GM18861 (cell line): ENCODE measurements around the gene RUBCNL.

ENCODE experiments used
- ATAC-seq: cut with Tn5 transposase; IDR thresholded peaks from one replicate; pipeline ENCODE4 v1.9.1; 2021; ENCODE audit not compliant: unreplicated experiment

The RUBCNL gene

GRCh38 chr13:46342538-46342937 lies 44.5 kb downstream of the RUBCNL start:
- ATAC-seq = no peak

- ATAC-seq = peak; percentile 70
Observed at GRCh38 chr13:46341112-46341711, 45.8 kb downstream of the RUBCNL start.

GRCh38 chr13:46340631-46341111 lies 46.4 kb downstream of the RUBCNL start:
- no peak for ATAC-seq

GRCh38 chr13:46340011-46340410 lies 47.0 kb downstream of the RUBCNL start:
- ATAC-seq = no peak

- ATAC-seq = peak; percentile 44
Observed at GRCh38 chr13:46339035-46339666, 47.9 kb downstream of the RUBCNL start.

- ATAC-seq = no peak
Observed at GRCh38 chr13:46337700-46338099, 49.4 kb downstream of the RUBCNL start.

DNA sequence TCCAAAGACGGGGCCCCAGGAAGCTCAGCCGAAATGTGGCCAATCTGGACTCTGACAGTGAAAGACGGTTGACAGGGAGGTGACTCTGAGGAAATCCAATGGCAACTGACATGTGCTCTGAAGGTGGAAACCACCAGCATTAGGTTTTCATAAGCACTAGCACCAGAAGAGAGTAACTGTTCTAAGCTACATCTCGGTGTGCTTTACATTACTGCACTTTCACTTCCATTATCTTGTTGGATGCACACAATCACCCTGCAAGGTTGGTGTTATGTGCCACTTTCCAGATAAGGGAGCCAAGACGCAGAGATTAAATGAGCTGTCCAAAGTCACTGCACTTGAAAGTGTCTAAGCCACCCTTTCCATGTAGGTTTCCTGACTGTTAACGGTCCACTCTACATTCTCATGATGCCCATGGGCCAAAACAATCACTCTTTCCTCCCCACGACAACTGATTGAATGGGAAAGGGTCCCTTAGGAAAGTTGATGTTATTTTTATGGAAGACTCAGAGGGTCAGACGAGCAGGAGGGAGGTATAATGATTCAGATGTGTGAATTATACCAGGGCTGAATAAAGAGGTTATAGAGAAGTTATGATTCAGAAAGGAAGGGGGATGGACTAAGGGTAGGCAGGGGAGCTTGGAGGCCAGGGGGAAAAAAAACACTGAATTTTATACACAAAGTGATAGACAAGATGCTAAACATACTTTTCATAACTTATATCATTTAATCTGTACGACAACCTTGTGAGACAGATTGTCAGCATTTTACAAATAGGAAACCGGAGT lies 52.8 kb downstream of the RUBCNL start:
- no peak for ATAC-seq

DNA sequence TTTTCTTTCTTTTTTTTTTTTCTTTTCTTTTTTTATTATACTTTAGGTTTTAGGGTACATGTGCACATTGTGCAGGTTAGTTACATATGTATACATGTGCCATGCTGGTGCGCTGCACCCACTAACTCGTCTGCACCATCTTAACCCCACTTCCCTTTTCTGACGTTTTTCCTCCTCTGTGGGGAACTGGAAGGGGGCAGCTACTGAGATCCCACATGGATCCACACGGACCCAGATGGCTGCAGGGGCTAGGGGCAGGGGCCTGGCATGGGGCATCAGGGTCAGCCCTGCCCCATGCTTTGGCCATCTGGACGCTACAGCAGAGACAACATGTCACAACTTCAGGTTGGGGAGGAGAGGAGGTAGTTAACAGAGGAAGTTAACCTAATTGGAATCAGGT lies 54.3 kb downstream of the RUBCNL start:
- ATAC-seq = no peak

DNA sequence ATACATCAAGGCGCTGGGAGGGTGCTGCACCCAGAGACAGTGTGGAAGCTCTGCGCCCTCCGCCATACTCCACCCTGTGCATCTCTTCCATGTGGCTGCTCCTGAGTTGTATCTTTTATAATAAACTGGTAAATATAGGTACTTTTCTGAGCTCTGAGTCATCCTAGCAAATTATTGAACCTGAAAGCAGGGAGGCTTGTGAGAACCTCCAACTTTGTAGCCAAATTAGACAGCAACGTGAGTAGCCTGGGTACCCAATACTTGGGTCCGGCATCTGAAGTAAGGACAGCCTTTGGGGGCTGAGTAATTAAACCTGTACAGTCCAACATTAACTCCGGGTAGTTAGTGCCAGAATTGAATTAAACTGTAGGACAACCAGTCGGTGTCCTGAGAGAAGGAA lies 57.4 kb downstream of the RUBCNL start:
- ATAC-seq = no peak

GRCh38 chr13:46327246-46327645 lies 59.8 kb downstream of the RUBCNL start:
- no peak for ATAC-seq

DNA sequence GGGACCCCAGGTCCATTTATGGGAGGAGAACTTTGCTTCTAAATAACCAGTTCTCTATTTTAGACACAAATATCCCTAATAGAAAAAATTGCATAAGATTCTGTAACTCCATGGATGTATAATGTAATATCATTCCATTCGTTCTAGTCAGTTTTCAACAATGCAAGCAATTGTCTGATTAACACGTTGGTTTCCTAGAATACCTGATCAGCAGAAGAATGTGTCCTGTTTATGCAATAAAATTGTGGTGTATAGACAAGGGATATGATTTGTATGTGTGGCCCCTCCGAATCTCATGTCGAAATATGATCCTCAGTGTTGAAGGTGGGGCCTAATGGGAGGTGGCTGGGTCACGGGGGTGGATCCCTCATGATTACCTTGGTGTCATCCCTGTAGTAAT lies 62.1 kb downstream of the RUBCNL start:
- ATAC-seq = no peak

GRCh38 chr13:46321494-46322225 lies 65.4 kb downstream of the RUBCNL start:
- ATAC-seq = no peak

- no peak for ATAC-seq
Observed at GRCh38 chr13:46320821-46321220, 66.2 kb downstream of the RUBCNL start.

GRCh38 chr13:46320406-46320805 lies 66.6 kb downstream of the RUBCNL start:
- no peak for ATAC-seq

DNA sequence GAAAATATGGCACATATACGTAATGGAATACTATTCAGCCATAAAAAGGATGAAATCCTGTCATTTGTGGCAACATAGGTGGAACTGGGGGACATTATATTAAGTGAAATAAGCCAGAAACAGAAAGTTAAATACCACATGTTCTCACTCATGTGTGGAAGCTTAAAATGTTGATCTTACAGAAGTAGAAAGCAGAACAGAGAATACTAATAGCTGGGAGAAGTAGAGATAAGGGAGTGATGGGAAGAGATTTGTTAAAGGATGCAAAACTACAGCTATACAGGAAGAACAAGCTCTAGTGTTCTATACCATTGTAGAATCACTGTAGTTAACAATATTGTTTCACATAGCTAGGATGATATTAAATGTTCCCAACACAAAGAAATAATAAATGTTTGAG lies 68.1 kb downstream of the RUBCNL start:
- no peak for ATAC-seq

DNA sequence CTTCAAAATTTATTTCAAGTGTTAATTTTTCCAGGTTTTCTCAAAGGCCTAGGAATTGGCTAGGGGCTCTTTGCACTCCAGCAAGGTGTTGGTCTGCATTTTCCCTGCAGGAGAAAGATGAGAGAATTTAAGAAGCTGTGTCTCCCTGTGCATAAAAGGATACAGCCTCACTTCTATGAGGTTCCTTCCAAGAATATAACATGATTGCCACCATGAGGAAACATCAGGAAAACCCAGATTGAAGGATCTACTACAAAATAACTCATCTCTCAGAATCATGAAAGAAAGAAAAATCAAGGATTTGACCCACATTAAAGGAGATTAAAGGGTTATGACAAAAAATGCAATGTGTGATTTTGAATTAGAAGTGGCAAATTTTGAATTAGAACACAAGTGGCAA lies 69.9 kb downstream of the RUBCNL start:
- no peak for ATAC-seq

- ATAC-seq = no peak
Observed at GRCh38 chr13:46315491-46316075, 71.5 kb downstream of the RUBCNL start.

- no peak for ATAC-seq
Observed at GRCh38 chr13:46315036-46315435, 72.0 kb downstream of the RUBCNL start.

DNA sequence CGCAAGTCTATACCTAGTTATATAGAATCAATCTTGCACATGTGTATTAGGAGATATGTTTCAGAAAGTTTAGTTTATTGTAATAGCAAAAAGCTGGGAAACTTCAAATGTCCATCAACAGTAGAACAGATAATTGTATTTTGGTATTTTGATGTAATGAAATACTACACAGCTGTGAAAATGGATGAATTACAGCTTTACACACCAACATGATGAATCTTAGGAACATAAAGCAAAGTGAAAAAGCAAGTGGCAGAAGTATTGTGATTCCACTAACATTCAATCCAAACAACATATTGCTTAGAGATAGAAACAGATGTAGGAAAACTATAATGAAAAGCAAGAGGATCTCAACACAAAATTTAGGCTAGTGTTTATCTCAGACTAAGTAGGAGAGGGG lies 72.5 kb downstream of the RUBCNL start:
- no peak for ATAC-seq

- ATAC-seq = no peak
Observed at GRCh38 chr13:46313432-46314257, 73.4 kb downstream of the RUBCNL start.
